ENCODE results near the gene ATOX1.

Gene ATOX1

DNA sequence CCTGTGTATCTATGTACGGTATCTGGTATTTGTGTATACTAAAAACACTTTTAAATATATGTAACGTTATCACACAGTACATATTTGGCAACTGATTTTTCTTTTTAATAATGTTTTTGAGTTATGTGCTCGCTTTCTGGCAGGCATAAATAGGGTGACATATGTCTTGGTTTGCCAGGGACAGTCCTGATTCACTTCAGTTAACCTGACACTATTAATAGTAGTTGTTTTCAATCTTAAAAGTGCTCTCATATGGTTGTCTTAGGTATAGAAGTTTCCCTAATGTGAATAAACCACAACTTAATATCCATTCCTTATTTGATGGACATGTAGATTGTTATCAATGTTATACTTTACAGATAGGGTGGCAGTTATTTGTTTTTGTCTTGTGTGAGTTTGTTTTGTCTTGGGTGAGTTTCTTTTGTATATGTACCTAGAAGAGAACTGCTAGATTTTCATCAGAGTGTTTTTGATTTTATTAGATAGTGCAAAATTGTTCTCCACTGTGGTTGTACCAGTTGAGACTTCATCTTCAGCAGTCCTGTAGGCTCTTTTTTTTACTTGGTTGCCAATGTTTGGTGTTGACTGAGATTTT lies 21.2 kb upstream of the ATOX1 start:
- no peak for TF ChIP-seq CTCF (IDR thresholded peaks at IDR 0.05; ENCODE audit: control insufficient read depth, insufficient read depth, low read depth, low read length, missing control alignments)
- DNase-seq (ENCODE audit: low read depth), result no peak
- H3K4me3 ChIP-seq (ENCODE audit: control insufficient read depth, low read depth, low read length), result no peak overlapping the region

GRCh38 chr5:151775025-151775606 lies 16.7 kb upstream of the ATOX1 start:
- H3K4me3 ChIP-seq (ENCODE audit: control insufficient read depth, low read depth, low read length), result no peak overlapping the region
- no peak for DNase-seq (ENCODE audit: low read depth)
- no peak for TF ChIP-seq CTCF (IDR thresholded peaks at IDR 0.05; ENCODE audit: control insufficient read depth, insufficient read depth, low read depth, low read length, missing control alignments)

GRCh38 chr5:151773951-151774350 lies 15.5 kb upstream of the ATOX1 start:
- no peak for TF ChIP-seq CTCF (IDR thresholded peaks at IDR 0.05; ENCODE audit: control insufficient read depth, insufficient read depth, low read depth, low read length, missing control alignments)
- DNase-seq (ENCODE audit: low read depth), result no peak
- peak overlapping the region; percentile 92 for H3K4me3 ChIP-seq (ENCODE audit: control insufficient read depth, low read depth, low read length)

DNA sequence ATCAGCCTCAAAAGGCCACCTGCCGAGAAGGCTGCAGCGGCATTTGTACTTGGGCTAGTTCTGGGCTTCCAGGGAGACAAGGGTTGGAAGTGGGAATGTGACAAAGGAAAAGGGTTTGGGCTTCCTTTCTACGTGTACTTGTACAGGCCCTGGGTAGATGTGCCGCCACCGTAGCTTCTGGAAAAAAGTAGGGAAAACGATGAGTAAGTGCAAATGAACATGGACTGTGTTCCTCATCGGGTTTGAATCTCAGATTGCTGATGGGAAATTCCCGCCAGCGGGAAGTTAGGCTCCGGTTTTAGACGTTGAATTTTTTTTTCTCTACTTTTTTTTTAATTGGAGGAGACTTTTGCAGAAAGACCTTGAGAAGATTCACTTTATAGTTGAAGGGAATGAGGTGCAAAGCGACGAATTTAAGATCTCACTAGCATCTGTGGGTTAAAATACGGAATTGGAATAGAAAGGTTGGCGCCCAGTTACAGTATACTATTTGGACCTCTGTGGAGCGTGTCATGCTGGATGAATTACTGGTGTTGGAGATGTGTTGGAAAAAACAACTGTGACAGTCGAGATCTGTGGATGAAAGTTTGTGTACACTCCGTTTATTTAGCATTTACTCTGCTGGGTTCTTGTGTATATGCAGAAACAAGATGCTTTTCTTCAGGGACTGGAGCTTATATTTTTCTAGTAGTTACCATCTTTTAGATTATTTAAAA lies 14.6 kb upstream of the ATOX1 start:
- H3K4me3 ChIP-seq (ENCODE audit: control insufficient read depth, low read depth, low read length), result peak overlapping the region; percentile 92
- TF ChIP-seq CTCF (IDR thresholded peaks at IDR 0.05; ENCODE audit: control insufficient read depth, insufficient read depth, low read depth, low read length, missing control alignments), result no peak
- DNase-seq (ENCODE audit: low read depth), result no peak

- DNase-seq (ENCODE audit: low read depth), result no peak
- TF ChIP-seq CTCF (IDR thresholded peaks at IDR 0.05; ENCODE audit: control insufficient read depth, insufficient read depth, low read depth, low read length, missing control alignments), result no peak
- H3K4me3 ChIP-seq (ENCODE audit: control insufficient read depth, low read depth, low read length), result peak overlapping the region; percentile 92
These were observed 13.8 kb upstream of the ATOX1 start for GRCh38 chr5:151772029-151772845.

- peak within 1 kb of the TSS; percentile 92 for H3K4me3 ChIP-seq (ENCODE audit: control insufficient read depth, low read depth, low read length)
- DNase-seq (ENCODE audit: low read depth), result peak; percentile 100
- peak; percentile 79 for TF ChIP-seq CTCF (IDR thresholded peaks at IDR 0.05; ENCODE audit: control insufficient read depth, insufficient read depth, low read depth, low read length, missing control alignments)
These were observed 13.0 kb upstream of the ATOX1 start, which contains the start of gene G3BP1 for GRCh38 chr5:151771259-151772028. TSS of gene G3BP1 (plus strand) at chr5:151771954. CDS start at chr5:151786621, 14,667 bp downstream.

Measured in AG09309 (cell line).